Caco-2 (cell line): ENCODE results near the gene COMMD10. TPM values are rescaled to one million over a fixed set of nuclear protein-coding genes. Genes with fewer than 3 reads are reported as not detected.

Source experiments
- BruUV-seq: library from RNA; stranded (reverse); fragments of 400-500 nt; replicated peaks from 2 replicates; lab custom pipeline; 2021; lab: Mats Ljungman, UMichigan
- CTCF ChIA-PET: fragments of 300-600 bp; sonication (Branson Sonifier 250); formaldehyde crosslinking; loops from one replicate; lab custom pipeline; 2022; ENCODE audit warnings: antibody characterized with exemption; lab: Charles Lee
- POLR2A ChIA-PET: fragments of 300-600 bp; sonication (Branson Sonifier 250); formaldehyde crosslinking; loops from one replicate; lab custom pipeline; 2022; ENCODE audit warnings: antibody characterized with exemption; lab: Charles Lee
- DNase-seq, 2 experiments: peaks; one replicate each; pipeline versions ENCODE4 v3.0.0 to v3.0.0-alpha.2; 2020 to 2022
- H3K27me3 ChIP-seq: replicated peaks from 2 replicates; pipeline ENCODE4 v1.6.0; 2011; ENCODE audit warnings: low read length; ENCODE audit not compliant: control insufficient read depth, insufficient read depth
- H3K36me3 ChIP-seq: 2 replicates; pipeline ENCODE4 v1.5.1; 2011; ENCODE audit warnings: low read length; ENCODE audit not compliant: control insufficient read depth, insufficient read depth
- H3K4me1 ChIP-seq: fragments of 250-450 bp; sonication (Bioruptor Pico); 2 replicates; pipeline ENCODE4 v1.5.1; 2020; ENCODE audit warnings: mild to moderate bottlenecking
- H3K4me3 ChIP-seq: 2 replicates; pipeline ENCODE4 v1.5.1; 2011; ENCODE audit warnings: low read depth, mild to moderate bottlenecking, control low read depth, low read length
- H3K9me3 ChIP-seq: fragments of 250-450 bp; sonication (Bioruptor Pico); 2 replicates; pipeline ENCODE4 v1.5.1; 2020; ENCODE audit warnings: mild to moderate bottlenecking, moderate library complexity
- H3K27ac Mint-ChIP-seq: one replicate; pipeline ENCODE4 v1.8.0; 2022; ENCODE audit warnings: mixed read lengths; ENCODE audit not compliant: unreplicated experiment
- H3K27me3 Mint-ChIP-seq: one replicate; pipeline ENCODE4 v1.8.0; 2022; ENCODE audit warnings: mixed read lengths; ENCODE audit not compliant: insufficient read depth, unreplicated experiment
- H3K36me3 Mint-ChIP-seq: one replicate; pipeline ENCODE4 v1.8.0; 2022; ENCODE audit warnings: mild to moderate bottlenecking, mixed read lengths; ENCODE audit not compliant: insufficient read depth, unreplicated experiment
- H3K4me1 Mint-ChIP-seq: one replicate; pipeline ENCODE4 v1.8.0; 2022; ENCODE audit warnings: low read depth, mixed read lengths; ENCODE audit not compliant: unreplicated experiment
- H3K4me3 Mint-ChIP-seq: one replicate; pipeline ENCODE4 v1.8.0; 2022; ENCODE audit warnings: mild to moderate bottlenecking, moderate library complexity, mixed read lengths; ENCODE audit not compliant: unreplicated experiment
- H3K9me3 Mint-ChIP-seq: one replicate; pipeline ENCODE4 v1.8.0; 2022; ENCODE audit warnings: mixed read lengths; ENCODE audit not compliant: unreplicated experiment
- CTCF ChIP-seq, 2 experiments: fragments of 200-600 bp in 1 of 2; IDR thresholded peaks; 1 replicate in 1 of 2; 2 replicates in 1 of 2; pipeline versions ENCODE4 v1.5.1 to v1.8.0; 2011 to 2022; ENCODE audit warnings: antibody characterized with exemption in 1 of 2, control low read depth in 1 of 2, inconsistent platforms in 1 of 2, low read depth in 1 of 2, low read length in 1 of 2, mild to moderate bottlenecking in 1 of 2, moderate library complexity in 1 of 2; ENCODE audit not compliant: insufficient read depth in 1 of 2, severe bottlenecking in 1 of 2, unreplicated experiment in 1 of 2
- intact Hi-C: fragments of 100-400 bp; cut with micrococcal nuclease; formaldehyde crosslinking; loops from one replicate; pipeline ENCODE4 v1.10.0; 2022; ENCODE audit not compliant: unreplicated experiment
- total RNA-seq: library from RNA; stranded (reverse); gene quantifications from 2 replicates; pipeline ENCODE4 v1.2.3, GENCODE V29; 2022

The COMMD10 gene
- total RNA-seq, 1 experiment from 2014 or later = 26.4 TPM

DNA sequence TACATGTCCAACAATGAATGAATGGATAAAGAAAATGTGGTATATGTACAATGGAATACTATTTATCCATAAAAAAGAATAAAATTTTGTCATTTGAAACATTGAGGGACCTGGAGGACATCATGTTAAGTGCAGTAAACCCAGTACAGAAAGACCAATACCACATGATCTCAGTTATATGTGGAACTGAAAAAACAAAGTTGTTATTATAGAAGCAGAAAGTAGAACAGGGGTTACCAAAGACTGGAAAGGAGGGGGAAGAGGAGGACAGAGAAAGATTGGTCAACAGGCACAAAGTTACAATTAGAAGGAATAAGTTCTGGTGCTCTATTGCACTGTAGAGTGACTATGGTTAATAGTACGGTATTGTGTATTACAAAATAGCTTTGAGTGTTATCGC is 256.0 kb downstream of the COMMD10 start:
- H3K4me3 Mint-ChIP-seq = no peak overlapping the region
- Histone ChIP-seq H3K36me3 (no peaks in the 10 kb centered on the region), H3K9me3 (no peaks in the 10 kb centered on the region), H3K4me3 (no peak overlapping the region), H3K4me1 (no peaks in the 10 kb centered on the region), H3K27me3 (no peaks in the 10 kb centered on the region)
- DNase-seq = no peak
- peaks cover under 1% of the 10 kb centered on the region for H3K9me3 Mint-ChIP-seq
- intact Hi-C loops = no loop called here
- H3K4me1 Mint-ChIP-seq = no peaks in the 10 kb centered on the region
- BruUV-seq = no TSS peak
- ChIA-PET POLR2A (no interaction called here), CTCF (no interaction called here)
- no peak overlapping the region for H3K27ac Mint-ChIP-seq
- H3K27me3 Mint-ChIP-seq = no peaks in the 10 kb centered on the region
- TF ChIP-seq CTCF (IDR thresholded peaks at IDR 0.05; ENCODE audit: insufficient read depth in 1 of 2, low read depth in 1 of 2, low read length in 1 of 2, severe bottlenecking in 1 of 2, unreplicated experiment in 1 of 2) = no peak
- no peaks in the 10 kb centered on the region for H3K36me3 Mint-ChIP-seq

Other genes starting within 250 kb of the COMMD10 start
- gene ATG12, start 243.5 kb upstream of the COMMD10 start, total RNA-seq = 46.8 and 47.5 TPM in 2 replicates
- 104 and 106 TPM in 2 replicates for gene AP3S1, start 243.1 kb upstream of the COMMD10 start, total RNA-seq
- 0.27 and 0.42 TPM in 2 replicates for gene LVRN, start 122.5 kb upstream of the COMMD10 start, total RNA-seq
- gene ARL14EPL, start 52.6 kb upstream of the COMMD10 start, total RNA-seq = not detected in 2 replicates